ENCODE data around the gene ETV4.

Gene ETV4

DNA sequence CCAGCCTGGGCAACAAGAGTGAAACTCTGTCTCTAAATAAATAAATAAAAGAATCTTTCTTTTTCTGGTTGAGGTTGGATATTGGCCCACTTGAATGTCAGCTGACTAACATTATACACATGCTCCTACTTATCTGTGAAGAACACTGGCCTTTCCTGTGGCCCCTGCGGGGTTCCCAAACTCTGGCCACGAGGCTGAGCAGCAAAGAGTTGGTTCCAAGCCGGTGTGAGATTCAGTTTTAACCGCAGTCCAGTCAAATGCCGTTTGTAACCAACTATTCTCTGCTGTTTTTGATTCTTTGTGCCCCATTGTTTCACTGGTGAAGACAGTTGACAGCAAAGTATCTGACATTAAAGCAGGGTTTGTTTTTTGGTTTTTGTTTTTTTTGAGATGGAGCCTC lies 11.2 kb downstream of the ETV4 start:
- Histone ChIP-seq H3K4me2 (ENCODE audit: low read length) (no peak overlapping the region), H3K9ac (ENCODE audit: low read depth, low read length) (no peak overlapping the region), H3K4me1 (ENCODE audit: control insufficient read depth, insufficient read depth, low read length) (peaks cover 36% of the 10 kb centered on the region), H3K9me3 (replicated peaks; ENCODE audit: low read length) (no peaks in the 10 kb centered on the region), H3K4me3 (ENCODE audit: low read length) (no peak overlapping the region), H3K27me3 (ENCODE audit: control insufficient read depth, insufficient read depth, low read length) (no peaks in the 10 kb centered on the region), H3K36me3 (ENCODE audit: insufficient read depth, low read length) (no peaks in the 10 kb centered on the region)

DNA sequence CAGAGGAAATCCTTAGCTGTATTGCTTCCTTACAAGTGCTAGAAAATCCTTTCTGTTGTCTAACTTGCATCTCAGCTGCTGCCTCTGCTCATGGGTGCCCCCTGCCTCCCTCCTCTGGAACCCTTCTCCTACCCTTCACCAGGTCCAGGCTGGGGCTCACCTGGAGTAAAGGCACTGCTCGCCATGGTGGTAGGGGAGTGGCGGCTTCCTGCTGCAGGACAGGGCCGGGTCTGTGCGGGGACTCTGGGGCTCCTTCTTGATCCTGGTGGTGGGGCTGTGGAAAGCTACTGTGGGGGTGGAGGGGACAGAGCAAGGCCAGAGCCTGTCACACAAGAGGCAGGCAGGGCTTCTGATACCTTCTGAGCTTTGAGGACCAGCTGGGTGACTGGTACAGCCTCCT lies 12.4 kb downstream of the ETV4 start:
- H3K9ac ChIP-seq (ENCODE audit: low read depth, low read length): no peak overlapping the region
- no peaks in the 10 kb centered on the region for H3K27me3 ChIP-seq (ENCODE audit: control insufficient read depth, insufficient read depth, low read length)
- H3K36me3 ChIP-seq (ENCODE audit: insufficient read depth, low read length): no peaks in the 10 kb centered on the region
- no peak overlapping the region for H3K4me3 ChIP-seq (ENCODE audit: low read length)
- H3K4me1 ChIP-seq (ENCODE audit: control insufficient read depth, insufficient read depth, low read length): peaks cover 48% of the 10 kb centered on the region
- H3K4me2 ChIP-seq (ENCODE audit: low read length): no peak overlapping the region
- H3K9me3 ChIP-seq (replicated peaks; ENCODE audit: low read length): no peaks in the 10 kb centered on the region

- no peaks in the 10 kb centered on the region for H3K27me3 ChIP-seq (ENCODE audit: control insufficient read depth, insufficient read depth, low read length)
- H3K36me3 ChIP-seq (ENCODE audit: insufficient read depth, low read length): peaks cover under 1% of the 10 kb centered on the region
- H3K4me1 ChIP-seq (ENCODE audit: control insufficient read depth, insufficient read depth, low read length): peaks cover 52% of the 10 kb centered on the region
- no peak overlapping the region for H3K9ac ChIP-seq (ENCODE audit: low read depth, low read length)
- no peak overlapping the region for H3K4me2 ChIP-seq (ENCODE audit: low read length)
- H3K9me3 ChIP-seq (replicated peaks; ENCODE audit: low read length): no peaks in the 10 kb centered on the region
- no peak overlapping the region for H3K4me3 ChIP-seq (ENCODE audit: low read length)
Measured at GRCh38 chr17:43532581-43532980, 13.6 kb downstream of the ETV4 start.

GRCh38 chr17:43531955-43532354 lies 14.2 kb downstream of the ETV4 start:
- Histone ChIP-seq H3K27me3 (ENCODE audit: control insufficient read depth, insufficient read depth, low read length) (no peaks in the 10 kb centered on the region), H3K36me3 (ENCODE audit: insufficient read depth, low read length) (peaks cover 6% of the 10 kb centered on the region), H3K9ac (ENCODE audit: low read depth, low read length) (no peak overlapping the region), H3K4me2 (ENCODE audit: low read length) (no peak overlapping the region), H3K4me1 (ENCODE audit: control insufficient read depth, insufficient read depth, low read length) (peaks cover 51% of the 10 kb centered on the region), H3K4me3 (ENCODE audit: low read length) (no peak overlapping the region), H3K9me3 (replicated peaks; ENCODE audit: low read length) (no peaks in the 10 kb centered on the region)

DNA sequence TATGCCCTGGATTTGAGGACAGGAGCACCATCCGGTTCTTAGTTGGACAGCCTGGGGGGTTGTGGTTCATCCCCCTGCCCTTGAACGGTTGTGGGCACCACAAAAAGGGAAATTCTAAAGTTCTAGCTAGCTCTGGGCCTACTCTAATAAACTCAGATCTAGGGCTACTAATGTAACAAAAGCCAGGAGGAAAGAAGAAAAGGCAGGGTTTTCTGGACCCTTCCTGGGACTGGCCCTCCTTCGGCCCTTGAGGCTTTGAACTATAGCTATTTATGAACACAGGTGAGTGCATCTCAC lies 15.1 kb downstream of the ETV4 start:
- H3K9me3 ChIP-seq (replicated peaks; ENCODE audit: low read length): no peaks in the 10 kb centered on the region
- H3K4me3 ChIP-seq (ENCODE audit: low read length): peak overlapping the region; percentile 26
- H3K4me2 ChIP-seq (ENCODE audit: low read length): peak overlapping the region; percentile 77
- peak overlapping the region; percentile 66 for H3K9ac ChIP-seq (ENCODE audit: low read depth, low read length)
- peaks cover 7% of the 10 kb centered on the region for H3K36me3 ChIP-seq (ENCODE audit: insufficient read depth, low read length)
- H3K4me1 ChIP-seq (ENCODE audit: control insufficient read depth, insufficient read depth, low read length): peaks cover 42% of the 10 kb centered on the region
- H3K27me3 ChIP-seq (ENCODE audit: control insufficient read depth, insufficient read depth, low read length): no peaks in the 10 kb centered on the region

DNA sequence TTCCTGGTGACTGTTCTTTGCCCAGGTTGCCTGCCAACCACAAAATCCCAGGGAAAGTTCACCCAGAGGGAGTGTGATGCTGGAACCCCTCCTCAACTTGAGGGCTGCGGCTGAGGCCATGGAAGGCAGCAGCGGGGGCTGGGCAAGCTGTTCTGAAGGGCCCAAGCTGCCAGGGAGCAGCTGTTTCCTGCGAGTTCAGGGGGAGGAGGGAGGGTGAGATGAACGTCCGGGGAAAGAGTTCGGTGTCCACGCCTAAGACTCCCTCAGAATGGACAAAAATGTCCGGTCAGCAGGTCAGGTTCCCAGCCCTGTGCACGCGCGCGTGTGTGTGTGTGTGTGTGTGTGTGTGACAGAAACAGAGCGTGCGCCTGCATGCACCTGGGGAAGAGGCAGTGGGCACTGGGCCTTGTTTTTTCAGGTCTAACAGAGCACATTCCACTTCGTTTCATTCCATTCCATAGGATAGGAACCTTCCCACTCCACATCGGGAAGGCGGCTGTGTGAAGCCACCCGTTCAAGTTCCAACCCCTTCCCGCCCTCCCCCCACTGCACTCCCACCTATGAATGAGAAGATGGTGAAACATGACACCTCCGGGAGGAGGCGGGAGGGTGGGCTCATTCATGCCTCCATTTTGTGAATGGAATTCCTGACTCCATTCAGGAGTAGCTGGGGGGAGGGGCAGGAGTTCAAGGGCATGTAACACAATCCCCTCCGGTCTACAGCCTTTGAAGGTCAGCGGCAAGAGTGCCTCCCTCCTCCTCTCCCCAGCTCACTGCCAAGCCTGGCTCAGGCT lies 15.7 kb downstream of the ETV4 start:
- Histone ChIP-seq H3K4me3 (ENCODE audit: low read length) (peak overlapping the region; percentile 53), H3K4me1 (ENCODE audit: control insufficient read depth, insufficient read depth, low read length) (peaks cover 38% of the 10 kb centered on the region), H3K9ac (ENCODE audit: low read depth, low read length) (peak overlapping the region; percentile 66), H3K27me3 (ENCODE audit: control insufficient read depth, insufficient read depth, low read length) (no peaks in the 10 kb centered on the region), H3K36me3 (ENCODE audit: insufficient read depth, low read length) (peaks cover 9% of the 10 kb centered on the region), H3K4me2 (ENCODE audit: low read length) (peak overlapping the region; percentile 77), H3K9me3 (replicated peaks; ENCODE audit: low read length) (no peaks in the 10 kb centered on the region)

GRCh38 chr17:43529947-43530287 lies 16.2 kb downstream of the ETV4 start:
- Histone ChIP-seq H3K4me2 (ENCODE audit: low read length) (peak overlapping the region; percentile 77), H3K4me1 (ENCODE audit: control insufficient read depth, insufficient read depth, low read length) (peaks cover 42% of the 10 kb centered on the region), H3K36me3 (ENCODE audit: insufficient read depth, low read length) (peaks cover 15% of the 10 kb centered on the region), H3K9ac (ENCODE audit: low read depth, low read length) (peak overlapping the region; percentile 66), H3K4me3 (ENCODE audit: low read length) (peak overlapping the region; percentile 53), H3K27me3 (ENCODE audit: control insufficient read depth, insufficient read depth, low read length) (no peaks in the 10 kb centered on the region), H3K9me3 (replicated peaks; ENCODE audit: low read length) (no peaks in the 10 kb centered on the region)

DNA sequence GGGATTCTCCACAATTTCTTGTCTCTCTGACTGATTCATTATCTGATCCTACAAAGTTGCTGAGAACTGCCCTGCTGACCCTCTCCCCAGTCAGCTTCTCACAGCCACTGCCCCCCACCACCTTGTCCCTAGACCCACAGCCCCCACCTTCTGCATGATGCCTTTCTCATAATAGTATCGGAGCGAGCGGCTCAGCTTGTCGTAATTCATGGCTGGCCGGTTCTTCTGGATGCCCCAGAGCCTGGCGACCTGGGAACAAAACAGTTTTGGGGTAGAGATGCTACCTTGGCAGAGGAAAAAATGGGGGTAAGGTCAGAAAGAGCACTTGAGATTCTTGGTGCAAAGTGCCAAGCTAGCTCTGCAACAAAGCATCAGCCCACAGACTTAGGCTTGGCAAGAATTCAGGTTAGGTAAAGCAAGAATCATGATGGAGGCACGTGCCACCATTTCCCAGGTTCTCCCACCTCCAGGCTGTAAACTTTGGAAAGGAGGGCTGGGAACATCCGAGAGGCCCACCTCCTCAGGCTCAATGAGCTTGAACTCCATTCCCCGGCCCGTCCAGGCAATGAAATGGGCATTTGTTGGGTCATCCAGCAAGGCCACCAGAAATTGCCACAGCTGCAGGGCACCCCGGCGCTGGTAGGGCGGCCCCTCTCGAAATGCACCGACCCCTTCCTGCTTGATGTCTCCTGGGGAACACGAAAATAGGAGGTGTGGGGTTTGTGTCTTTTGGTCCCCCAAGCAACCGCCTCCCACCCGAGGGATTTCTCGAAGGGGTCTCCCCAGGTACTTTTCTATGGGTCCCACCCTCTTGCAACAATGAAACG lies 16.9 kb downstream of the ETV4 start:
- Histone ChIP-seq H3K9me3 (replicated peaks; ENCODE audit: low read length) (no peaks in the 10 kb centered on the region), H3K4me3 (ENCODE audit: low read length) (no peak overlapping the region), H3K27me3 (ENCODE audit: control insufficient read depth, insufficient read depth, low read length) (no peaks in the 10 kb centered on the region), H3K4me1 (ENCODE audit: control insufficient read depth, insufficient read depth, low read length) (peaks cover 45% of the 10 kb centered on the region), H3K4me2 (ENCODE audit: low read length) (no peak overlapping the region), H3K9ac (ENCODE audit: low read depth, low read length) (peak overlapping the region; percentile 66), H3K36me3 (ENCODE audit: insufficient read depth, low read length) (peaks cover 21% of the 10 kb centered on the region)

DNA sequence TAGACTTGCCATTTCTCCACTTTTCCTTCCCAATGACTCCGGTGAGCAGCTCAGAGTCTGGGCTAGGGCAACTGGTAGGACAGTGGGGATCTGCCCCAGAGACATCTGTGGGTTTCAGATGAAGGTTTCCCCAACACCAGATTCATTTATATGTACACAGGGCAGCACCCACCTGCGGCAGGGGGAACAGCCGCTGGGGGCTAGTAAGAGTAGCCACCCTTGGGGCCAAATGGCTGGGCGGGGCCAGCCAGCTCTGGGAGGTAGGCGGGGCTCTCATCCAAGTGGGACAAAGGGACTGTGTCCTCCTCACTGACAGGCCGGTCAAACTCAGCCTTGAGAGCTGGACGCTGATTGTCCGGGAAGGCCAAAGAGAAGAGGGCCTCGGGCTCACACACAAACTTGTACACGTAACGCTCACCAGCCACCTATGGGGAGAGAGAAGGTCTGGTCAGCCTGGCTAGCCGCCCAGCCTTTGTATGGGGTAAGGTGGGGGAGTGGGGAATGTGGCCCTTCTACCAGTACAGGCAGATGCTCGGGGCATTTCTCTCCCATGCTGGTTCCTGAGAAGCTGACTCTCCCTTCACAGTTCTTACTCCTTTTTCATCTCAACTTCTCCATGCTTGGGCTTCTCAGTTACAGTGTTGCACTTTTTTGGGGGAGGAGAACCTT lies 17.7 kb downstream of the ETV4 start:
- Histone ChIP-seq H3K4me2 (ENCODE audit: low read length) (no peak overlapping the region), H3K27me3 (ENCODE audit: control insufficient read depth, insufficient read depth, low read length) (no peaks in the 10 kb centered on the region), H3K9ac (ENCODE audit: low read depth, low read length) (no peak overlapping the region), H3K4me3 (ENCODE audit: low read length) (no peak overlapping the region), H3K9me3 (replicated peaks; ENCODE audit: low read length) (no peaks in the 10 kb centered on the region), H3K4me1 (ENCODE audit: control insufficient read depth, insufficient read depth, low read length) (peaks cover 45% of the 10 kb centered on the region), H3K36me3 (ENCODE audit: insufficient read depth, low read length) (peaks cover 28% of the 10 kb centered on the region)

DNA sequence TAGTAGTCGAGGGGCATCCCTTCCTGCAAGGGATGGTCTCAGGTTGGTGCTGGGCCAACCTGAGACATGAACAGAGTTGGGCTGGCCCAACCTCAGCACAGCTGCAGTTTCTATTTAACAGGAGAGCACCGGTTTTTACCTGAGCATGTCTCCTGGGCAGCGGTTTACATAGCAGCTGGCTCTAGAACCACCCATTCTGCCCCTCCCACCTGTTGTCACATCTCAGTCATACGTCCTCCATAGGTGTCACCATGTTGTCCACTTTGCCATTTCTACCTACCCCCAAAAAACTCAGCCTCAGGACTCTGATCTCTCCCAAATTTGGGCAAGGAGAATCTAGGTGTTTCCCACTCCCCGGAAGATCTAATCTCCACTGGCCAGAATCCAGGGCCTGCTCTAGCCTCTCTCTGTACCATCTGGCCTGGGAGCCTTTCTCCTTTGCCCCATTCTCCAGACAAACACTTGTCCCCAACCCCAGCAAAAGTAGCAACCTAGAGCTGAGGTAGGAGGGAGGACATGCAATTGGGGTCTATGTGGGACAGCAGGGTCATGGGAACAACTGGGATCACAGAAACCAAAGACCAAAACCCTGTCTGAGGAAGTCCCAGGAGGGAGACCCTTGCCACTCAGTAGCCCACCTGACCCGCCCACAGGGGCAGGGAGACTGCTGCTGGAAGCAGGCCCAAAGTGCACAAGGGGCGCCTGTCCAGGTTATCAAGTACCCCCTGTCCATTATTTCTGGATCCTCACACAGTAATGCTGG lies 19.1 kb downstream of the ETV4 start:
- no peaks in the 10 kb centered on the region for H3K27me3 ChIP-seq (ENCODE audit: control insufficient read depth, insufficient read depth, low read length)
- no peak overlapping the region for H3K4me2 ChIP-seq (ENCODE audit: low read length)
- H3K4me3 ChIP-seq (ENCODE audit: low read length): no peak overlapping the region
- H3K9ac ChIP-seq (ENCODE audit: low read depth, low read length): no peak overlapping the region
- peaks cover 36% of the 10 kb centered on the region for H3K36me3 ChIP-seq (ENCODE audit: insufficient read depth, low read length)
- peaks cover 45% of the 10 kb centered on the region for H3K4me1 ChIP-seq (ENCODE audit: control insufficient read depth, insufficient read depth, low read length)
- H3K9me3 ChIP-seq (replicated peaks; ENCODE audit: low read length): no peaks in the 10 kb centered on the region

DNA sequence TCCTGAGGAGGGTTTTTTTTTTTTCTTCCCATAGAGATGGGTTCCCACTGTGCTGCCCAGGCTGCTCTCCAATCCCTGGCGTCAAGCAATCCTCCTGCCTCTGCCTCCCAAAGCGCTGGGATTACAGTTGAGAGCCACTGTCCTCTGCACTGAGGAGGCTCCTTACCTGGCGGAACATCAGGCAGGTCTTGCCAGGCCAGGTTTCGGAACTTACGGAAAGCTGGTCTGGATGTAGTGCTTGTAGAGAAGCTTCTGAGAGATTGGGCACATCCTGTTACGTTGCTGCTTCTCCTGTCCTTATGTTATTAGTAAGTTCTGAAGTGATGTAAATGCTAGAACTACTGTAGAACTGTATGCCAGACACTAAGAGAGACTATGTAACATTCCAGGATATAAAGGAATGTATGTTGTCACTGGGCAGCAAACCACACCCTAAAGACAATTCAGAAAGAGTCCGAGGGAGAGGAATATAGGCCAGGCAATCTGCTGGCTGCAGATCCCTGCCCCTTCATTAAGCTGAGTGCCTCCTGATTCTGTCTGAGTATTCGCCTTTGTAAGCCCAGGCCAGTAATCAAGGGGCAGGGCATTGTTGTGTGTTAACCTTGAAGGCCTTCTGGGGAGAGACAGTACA lies 21.1 kb downstream of the ETV4 start:
- H3K9me3 ChIP-seq (replicated peaks; ENCODE audit: low read length): no peaks in the 10 kb centered on the region
- H3K27me3 ChIP-seq (ENCODE audit: control insufficient read depth, insufficient read depth, low read length): no peaks in the 10 kb centered on the region
- peak overlapping the region; percentile 27 for H3K9ac ChIP-seq (ENCODE audit: low read depth, low read length)
- peaks cover 27% of the 10 kb centered on the region for H3K4me1 ChIP-seq (ENCODE audit: control insufficient read depth, insufficient read depth, low read length)
- peaks cover 51% of the 10 kb centered on the region for H3K36me3 ChIP-seq (ENCODE audit: insufficient read depth, low read length)
- H3K4me2 ChIP-seq (ENCODE audit: low read length): no peak overlapping the region
- H3K4me3 ChIP-seq (ENCODE audit: low read length): no peak overlapping the region
